GM10266 (cell line): Measurements from ENCODE around the gene ANKH.

Experiments
- DNase-seq: peaks from one replicate; pipeline ENCODE4 v3.0.0; 2012; ENCODE audit errors: extremely low spot score
- TF ChIP-seq, protein P1 (sequence below): IDR thresholded peaks from 2 replicates; pipeline ENCODE4 v1.5.1; 2012; ENCODE audit warnings: mild to moderate bottlenecking, low read depth; ENCODE audit not compliant: control insufficient read depth, insufficient read depth; ENCODE audit errors: missing control alignments

Gene ANKH

GRCh38 chr5:14787801-14788579, 83.6 kb downstream of the ANKH start:
- no peak for DNase-seq
- TF ChIP-seq, protein P1, sequence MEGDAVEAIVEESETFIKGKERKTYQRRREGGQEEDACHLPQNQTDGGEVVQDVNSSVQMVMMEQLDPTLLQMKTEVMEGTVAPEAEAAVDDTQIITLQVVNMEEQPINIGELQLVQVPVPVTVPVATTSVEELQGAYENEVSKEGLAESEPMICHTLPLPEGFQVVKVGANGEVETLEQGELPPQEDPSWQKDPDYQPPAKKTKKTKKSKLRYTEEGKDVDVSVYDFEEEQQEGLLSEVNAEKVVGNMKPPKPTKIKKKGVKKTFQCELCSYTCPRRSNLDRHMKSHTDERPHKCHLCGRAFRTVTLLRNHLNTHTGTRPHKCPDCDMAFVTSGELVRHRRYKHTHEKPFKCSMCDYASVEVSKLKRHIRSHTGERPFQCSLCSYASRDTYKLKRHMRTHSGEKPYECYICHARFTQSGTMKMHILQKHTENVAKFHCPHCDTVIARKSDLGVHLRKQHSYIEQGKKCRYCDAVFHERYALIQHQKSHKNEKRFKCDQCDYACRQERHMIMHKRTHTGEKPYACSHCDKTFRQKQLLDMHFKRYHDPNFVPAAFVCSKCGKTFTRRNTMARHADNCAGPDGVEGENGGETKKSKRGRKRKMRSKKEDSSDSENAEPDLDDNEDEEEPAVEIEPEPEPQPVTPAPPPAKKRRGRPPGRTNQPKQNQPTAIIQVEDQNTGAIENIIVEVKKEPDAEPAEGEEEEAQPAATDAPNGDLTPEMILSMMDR, result no peak

GRCh38 chr5:14783691-14784090, 87.9 kb downstream of the ANKH start:
- TF ChIP-seq, protein P1, result no peak
- DNase-seq, result no peak

DNA sequence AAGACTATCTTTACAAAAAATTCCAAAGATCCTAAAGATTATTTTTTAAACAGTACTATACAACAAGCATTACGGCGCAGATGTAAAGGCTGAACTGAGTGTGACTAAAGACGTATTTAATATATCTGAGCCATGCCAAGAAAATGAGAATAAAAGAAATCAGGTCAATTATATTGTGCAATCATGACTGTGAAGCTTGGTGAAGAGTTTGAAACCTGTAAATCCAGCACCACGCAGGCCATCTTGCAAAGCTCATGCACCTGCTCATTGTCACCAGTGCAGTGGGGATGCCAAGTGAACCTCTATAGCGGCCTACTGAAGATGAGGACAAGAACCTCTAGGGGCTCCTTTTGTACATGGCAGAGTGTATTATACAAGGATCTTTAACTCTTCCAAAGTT, 89.0 kb downstream of the ANKH start:
- no peak for DNase-seq
- TF ChIP-seq, protein P1, result no peak

DNA sequence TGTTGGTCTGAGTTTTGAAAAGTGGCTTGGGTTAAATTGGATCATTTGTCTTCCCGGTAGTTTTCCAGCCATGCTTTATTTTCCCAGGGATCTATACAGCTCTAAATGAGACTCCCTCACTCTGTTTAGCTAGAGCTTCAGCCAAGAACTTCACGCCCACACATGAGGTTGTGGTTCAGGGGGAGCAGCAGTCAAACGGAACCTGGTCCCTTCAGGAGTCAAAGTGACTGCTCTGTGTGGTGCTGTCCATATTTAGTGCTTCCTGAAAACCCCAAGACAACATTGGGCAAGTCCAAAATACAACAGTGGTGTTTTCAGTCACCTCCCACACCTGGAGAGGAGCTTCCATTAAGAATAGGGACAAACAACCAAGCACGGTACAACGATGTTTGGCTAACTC, 90.5 kb downstream of the ANKH start:
- peak; percentile 38 for DNase-seq
- TF ChIP-seq, protein P1, result no peak

DNA sequence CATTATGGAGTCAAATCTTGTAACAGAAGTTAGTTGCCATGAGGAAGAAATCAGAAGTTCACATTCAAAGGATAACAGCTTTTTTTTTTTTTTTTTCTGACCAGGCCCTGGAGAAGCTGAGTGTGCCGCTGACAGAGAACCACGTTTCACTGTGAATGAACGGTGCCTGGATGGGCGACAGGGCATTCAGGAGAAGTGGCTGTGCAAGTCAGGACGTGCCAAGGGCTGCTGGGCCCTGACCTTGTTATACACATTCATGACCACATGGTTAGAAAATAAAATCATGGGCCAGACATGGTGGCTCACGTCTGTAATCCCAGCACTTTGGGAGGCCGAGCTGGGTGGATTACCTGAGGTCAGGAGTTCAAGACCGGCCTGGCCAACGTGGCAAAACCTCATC, 91.6 kb downstream of the ANKH start:
- no peak for DNase-seq
- TF ChIP-seq, protein P1, result no peak

DNA sequence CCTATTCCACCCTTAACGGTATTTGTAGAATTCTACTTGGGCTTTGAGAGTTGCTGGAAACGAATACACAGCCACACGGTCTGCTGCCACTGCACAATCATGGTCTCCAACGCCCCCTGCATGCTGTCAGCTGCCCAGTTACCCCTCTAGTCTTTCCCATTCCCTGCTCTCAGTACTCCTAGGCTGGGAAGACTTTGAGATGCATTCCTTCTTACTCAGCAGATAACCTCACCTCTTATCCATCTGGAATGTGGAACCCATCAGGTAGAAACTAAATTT, 92.8 kb downstream of the ANKH start:
- no peak for DNase-seq
- TF ChIP-seq, protein P1, result no peak

DNA sequence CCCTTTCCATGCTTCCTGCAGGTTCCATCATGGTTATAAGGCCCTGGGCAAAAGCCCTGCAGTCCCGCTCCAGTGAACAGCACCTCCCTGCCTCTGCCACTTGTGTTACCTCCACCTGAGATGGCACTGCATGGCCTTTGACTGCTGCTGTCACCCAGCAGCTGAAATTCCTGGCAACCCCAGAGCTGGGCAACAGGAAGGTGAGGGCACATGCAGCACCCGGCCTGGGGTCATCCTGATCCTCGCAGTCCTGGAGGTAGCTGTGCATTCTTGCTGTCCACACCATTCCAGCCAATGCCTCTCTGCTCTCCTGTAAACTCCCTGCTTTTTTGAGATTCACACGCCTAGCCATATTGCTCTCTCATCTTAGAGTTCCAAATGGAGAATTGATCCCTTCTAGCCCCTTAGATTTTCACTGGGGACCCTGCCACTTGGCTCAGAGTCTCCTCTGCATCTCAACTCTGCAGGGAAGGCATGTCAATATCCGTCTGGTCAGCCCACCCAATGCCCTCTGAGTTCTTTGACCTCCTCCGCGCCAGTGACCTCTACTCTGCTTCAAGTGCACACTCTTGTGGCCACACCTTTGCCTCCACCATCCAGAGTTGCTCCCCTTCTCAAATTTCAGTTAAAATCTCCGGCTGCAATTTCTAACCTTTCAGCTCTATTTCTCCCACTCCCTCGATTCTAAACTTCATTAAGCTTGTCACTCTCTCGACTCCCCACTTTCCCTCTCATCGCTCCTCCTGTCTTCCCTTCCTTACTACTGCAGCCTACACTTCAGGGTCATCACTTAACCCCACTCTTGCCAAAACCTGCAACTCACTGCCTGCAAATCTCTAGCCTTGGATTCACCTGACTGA, 93.4 kb downstream of the ANKH start:
- no peak for DNase-seq
- TF ChIP-seq, protein P1, result no peak
